ENCODE data around the gene VMAC.

Gene VMAC

GRCh38 chr19:5958851-5959122 is 54.1 kb downstream of the VMAC start:
- no peak overlapping the region; the same call in 1 of the 2 replicates for H3K27ac ChIP-seq
- TF ChIP-seq CTCF (conservative IDR thresholded peaks at IDR 0.05) = no peak

- peak overlapping the region; percentile 87; the same call in 1 of the 2 replicates for H3K27ac ChIP-seq
- TF ChIP-seq CTCF (conservative IDR thresholded peaks at IDR 0.05) = no peak
Observed at GRCh38 chr19:5959260-5960004, 54.8 kb downstream of the VMAC start.

Measured in VCaP (cell line).